Measurements from ENCODE around the gene GNS. TPM values are rescaled to one million over a fixed set of nuclear protein-coding genes. Genes with fewer than 3 reads are reported as not detected.

Gene GNS
- polyA plus RNA-seq, 1 donor from 2014 or later: 39.0 TPM

Other genes starting within 250 kb of the GNS start
- 0.06 and 0.64 TPM in 2 replicates for gene RASSF3, start 148.9 kb downstream of the GNS start, polyA plus RNA-seq
- 16.5 and 17.6 TPM in 2 replicates for gene TBC1D30, start 65.2 kb upstream of the GNS start, polyA plus RNA-seq